ENCODE measurements around the gene TMEM151A.

TMEM151A gene

GRCh38 chr11:66339162-66339675, 47.5 kb downstream of the TMEM151A start:
- Histone ChIP-seq H2AFZ (ENCODE audit: low read length) (no peak overlapping the region), H3K9ac (ENCODE audit: low read length) (no peak overlapping the region), H3K9me3 (replicated peaks; ENCODE audit: insufficient read depth, low read length) (no peaks in the 10 kb centered on the region), H3K36me3 (replicated peaks; ENCODE audit: insufficient read depth, low read length) (no peaks in the 10 kb centered on the region), H3K4me2 (ENCODE audit: low read depth, low read length) (no peak overlapping the region), H3F3A (ENCODE audit: insufficient read depth, low read length) (no peaks in the 10 kb centered on the region), H3K4me1 (ENCODE audit: low read length) (peaks cover 8% of the 10 kb centered on the region), H3K4me3 (ENCODE audit: low read length) (no peak overlapping the region), H4K20me1 (ENCODE audit: insufficient read depth, low read length) (no peaks in the 10 kb centered on the region), H3K27me3 (replicated peaks; ENCODE audit: insufficient read depth, low read length) (peaks cover 11% of the 10 kb centered on the region; the same call in 1 of the 2 replicates), H3K9me2 (replicated peaks; ENCODE audit: insufficient read depth, low read length) (no peaks in the 10 kb centered on the region), H3K79me2 (ENCODE audit: low read length) (peaks cover 14% of the 10 kb centered on the region), H3K27ac (ENCODE audit: low read length) (no peak overlapping the region)
- no peak for DNase-seq
- TF ChIP-seq CTCF (IDR thresholded peaks at IDR 0.05; ENCODE audit: low read length) (no peak), EZH2 (optimal IDR thresholded peaks at IDR 0.05; ENCODE audit: low read depth, low read length) (no peak), EZH2phosphoT487 (IDR thresholded peaks at IDR 0.05; ENCODE audit: low read length) (no peak)

- Histone ChIP-seq H3K27me3 (replicated peaks; ENCODE audit: insufficient read depth, low read length) (peaks cover 9% of the 10 kb centered on the region; the same call in 1 of the 2 replicates), H3K36me3 (replicated peaks; ENCODE audit: insufficient read depth, low read length) (no peaks in the 10 kb centered on the region), H3F3A (ENCODE audit: insufficient read depth, low read length) (no peaks in the 10 kb centered on the region), H2AFZ (ENCODE audit: low read length) (no peak overlapping the region), H3K27ac (ENCODE audit: low read length) (no peak overlapping the region), H3K9me3 (replicated peaks; ENCODE audit: insufficient read depth, low read length) (no peaks in the 10 kb centered on the region), H3K79me2 (ENCODE audit: low read length) (peaks cover 20% of the 10 kb centered on the region), H4K20me1 (ENCODE audit: insufficient read depth, low read length) (no peaks in the 10 kb centered on the region), H3K4me1 (ENCODE audit: low read length) (peaks cover 9% of the 10 kb centered on the region), H3K4me3 (ENCODE audit: low read length) (no peak overlapping the region), H3K4me2 (ENCODE audit: low read depth, low read length) (no peak overlapping the region), H3K9ac (ENCODE audit: low read length) (no peak overlapping the region), H3K9me2 (replicated peaks; ENCODE audit: insufficient read depth, low read length) (no peaks in the 10 kb centered on the region)
- no peak for DNase-seq
- TF ChIP-seq CTCF (IDR thresholded peaks at IDR 0.05; ENCODE audit: low read length) (no peak), EZH2phosphoT487 (IDR thresholded peaks at IDR 0.05; ENCODE audit: low read length) (no peak), EZH2 (optimal IDR thresholded peaks at IDR 0.05; ENCODE audit: low read depth, low read length) (no peak)
These were observed 48.2 kb downstream of the TMEM151A start for GRCh38 chr11:66339686-66340483.

GRCh38 chr11:66340596-66341501, 49.2 kb downstream of the TMEM151A start:
- Histone ChIP-seq H3F3A (ENCODE audit: insufficient read depth, low read length) (no peaks in the 10 kb centered on the region), H3K9me2 (replicated peaks; ENCODE audit: insufficient read depth, low read length) (no peaks in the 10 kb centered on the region), H3K4me3 (ENCODE audit: low read length) (no peak overlapping the region), H2AFZ (ENCODE audit: low read length) (no peak overlapping the region), H3K36me3 (replicated peaks; ENCODE audit: insufficient read depth, low read length) (no peaks in the 10 kb centered on the region), H4K20me1 (ENCODE audit: insufficient read depth, low read length) (no peaks in the 10 kb centered on the region), H3K27me3 (replicated peaks; ENCODE audit: insufficient read depth, low read length) (no peaks in the 10 kb centered on the region; the same call in 1 of the 2 replicates), H3K4me1 (ENCODE audit: low read length) (peaks cover 9% of the 10 kb centered on the region), H3K79me2 (ENCODE audit: low read length) (peaks cover 20% of the 10 kb centered on the region), H3K4me2 (ENCODE audit: low read depth, low read length) (no peak overlapping the region), H3K9ac (ENCODE audit: low read length) (no peak overlapping the region), H3K27ac (ENCODE audit: low read length) (no peak overlapping the region), H3K9me3 (replicated peaks; ENCODE audit: insufficient read depth, low read length) (no peaks in the 10 kb centered on the region)
- no peak for TF ChIP-seq CTCF (IDR thresholded peaks at IDR 0.05; ENCODE audit: low read length)
- TF ChIP-seq EZH2 (optimal IDR thresholded peaks at IDR 0.05; ENCODE audit: low read depth, low read length), result no peak
- TF ChIP-seq EZH2phosphoT487 (IDR thresholded peaks at IDR 0.05; ENCODE audit: low read length), result no peak
- DNase-seq, result no peak
